NCI-H446 treated with DMSO at 0.1 percent for 48 hours (cell line): ENCODE results near the gene PPIE.

ENCODE experiments used
- DNase-seq: peaks from one replicate; lab custom pipeline; 2025; lab: John Stamatoyannopoulos, UW

PPIE gene

DNA sequence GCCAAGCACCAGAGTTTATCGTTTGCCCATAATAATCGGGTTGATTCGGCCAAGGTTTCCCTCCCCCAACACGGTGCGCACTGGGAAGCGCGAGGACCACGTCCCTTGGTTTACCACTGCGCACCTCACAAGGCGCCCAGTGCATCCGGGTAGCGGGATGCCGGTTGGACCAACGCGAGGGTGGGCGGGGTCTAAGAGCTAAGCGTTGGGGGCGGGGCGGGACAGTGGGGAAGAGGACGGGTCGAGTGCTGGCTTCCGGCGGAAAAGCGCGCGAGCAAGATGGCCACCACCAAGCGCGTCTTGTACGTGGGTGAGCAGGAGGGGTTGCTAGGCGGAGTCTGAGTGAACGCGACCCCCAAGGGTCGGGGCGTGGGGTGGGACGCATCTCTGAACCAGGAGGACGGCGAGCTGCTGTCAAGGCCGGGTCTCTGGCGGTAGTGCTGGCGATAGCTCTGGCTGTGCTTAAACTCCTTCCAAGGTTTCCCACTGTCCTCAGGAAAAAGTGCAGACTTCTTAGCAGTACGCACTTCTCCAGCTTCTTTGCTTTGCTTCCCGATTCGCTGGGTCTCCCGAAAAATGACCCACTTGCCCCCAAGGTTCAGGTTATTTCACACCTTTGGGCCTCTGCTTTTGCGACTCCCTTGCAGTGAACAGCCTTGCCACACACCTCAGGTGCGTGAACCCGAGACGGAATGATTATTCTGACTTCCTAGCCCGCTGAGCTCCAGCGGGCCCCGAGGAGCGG lies at the start of gene PPIE:
TSS of gene PPIE (plus strand) at position 261 of the 745 bp plus-strand sequence. CDS start at position 280, 19 bp downstream.
- DNase-seq: peak; percentile 73

DNA sequence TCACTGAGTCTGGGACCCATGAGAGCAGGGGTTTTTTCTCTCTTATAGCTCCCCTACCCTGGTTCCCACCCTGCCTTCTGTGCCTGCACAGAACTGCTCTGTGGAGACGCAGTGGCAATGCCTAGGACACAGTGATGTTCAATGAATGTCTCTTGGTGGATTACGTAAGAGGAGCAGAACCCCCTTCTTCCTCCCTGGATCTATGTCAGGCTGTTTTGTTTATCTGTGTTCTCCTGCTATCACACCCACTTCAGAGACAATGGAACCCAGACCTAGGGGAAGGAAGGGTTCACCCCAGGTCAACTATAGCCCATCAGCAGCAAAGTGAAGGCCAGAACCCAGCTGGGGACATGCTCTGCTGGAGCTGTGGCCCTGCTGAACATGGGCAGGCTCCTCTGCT lies 49.5 kb upstream of the PPIE start:
- no peak for DNase-seq

DNA sequence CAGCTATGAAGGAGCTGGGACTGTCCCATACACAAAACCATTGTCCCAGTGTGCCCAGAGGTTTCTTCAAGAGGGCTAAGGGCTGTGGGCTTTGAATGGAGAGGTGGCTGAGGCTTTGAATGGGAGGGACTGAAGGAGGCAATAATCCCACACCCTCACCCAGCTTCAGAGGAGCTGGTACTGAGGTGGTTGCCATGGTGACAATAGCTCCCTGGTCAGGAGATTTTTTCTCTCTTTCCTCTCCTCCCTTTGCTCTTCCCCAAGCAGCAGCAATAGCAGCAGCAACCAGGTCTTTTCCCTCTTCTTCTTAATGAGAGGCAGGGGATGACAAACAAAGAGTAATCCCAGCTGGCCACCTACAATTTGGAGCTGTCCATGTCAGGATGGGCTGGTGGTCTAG lies 49.0 kb upstream of the PPIE start:
- no peak for DNase-seq

- DNase-seq: no peak
Observed at GRCh38 chr1:39690225-39690624, 48.5 kb upstream of the PPIE start.

- DNase-seq: no peak
Observed at GRCh38 chr1:39690794-39691382, 47.8 kb upstream of the PPIE start.

GRCh38 chr1:39691383-39692151 lies 47.1 kb upstream of the PPIE start, which contains the start of gene HPCAL4:
Gene HPCAL4 (minus strand): TSS chr1:39691433. CDS start chr1:39684603, 6,830 bp downstream.
- DNase-seq: no peak

- DNase-seq: no peak
Observed at GRCh38 chr1:39692152-39693074, 46.3 kb upstream of the PPIE start.

DNA sequence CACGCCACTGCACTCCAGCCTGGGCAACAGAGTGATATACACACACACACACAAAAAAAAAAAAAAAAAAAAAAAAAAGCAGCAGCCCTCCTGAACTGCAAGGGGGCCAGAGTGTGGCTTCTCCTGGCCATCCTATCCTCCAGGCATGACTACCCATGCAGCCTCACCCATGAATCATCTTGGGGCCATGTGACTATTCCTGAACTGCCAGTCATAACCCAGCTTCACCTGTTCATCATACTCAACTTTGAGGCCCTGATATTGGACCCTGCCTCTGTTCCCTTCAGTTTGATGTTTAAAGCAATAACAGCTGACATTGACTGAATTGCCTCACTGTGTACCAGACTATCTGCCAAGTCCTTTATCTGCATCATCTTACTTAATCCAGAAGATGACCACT lies 44.7 kb upstream of the PPIE start:
- DNase-seq: no peak

- DNase-seq: no peak
Observed at GRCh38 chr1:39695016-39695415, 43.7 kb upstream of the PPIE start.

DNA sequence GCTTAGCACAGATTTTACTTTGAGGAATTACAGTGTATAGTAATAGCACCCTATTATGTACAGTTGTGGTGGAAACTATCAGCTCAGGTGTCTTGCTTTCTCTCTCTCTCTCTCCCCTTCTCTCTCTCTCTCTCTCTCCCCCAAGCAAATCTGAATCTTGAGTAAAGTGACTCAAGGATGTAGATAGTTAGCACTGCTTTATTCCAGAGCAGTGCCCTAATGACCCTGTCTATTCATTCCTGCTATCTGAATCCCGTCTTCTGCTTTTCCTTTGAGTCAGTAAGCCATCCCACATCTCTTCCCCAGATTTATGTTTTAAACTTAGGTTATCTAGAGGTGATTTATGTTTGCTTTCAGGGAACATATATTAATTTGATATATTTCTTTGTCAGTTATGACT lies 42.2 kb upstream of the PPIE start:
- no peak for DNase-seq

GRCh38 chr1:39698568-39698967 lies 40.1 kb upstream of the PPIE start:
- DNase-seq: no peak

GRCh38 chr1:39699419-39699818 lies 39.3 kb upstream of the PPIE start:
- no peak for DNase-seq

GRCh38 chr1:39700348-39700747 lies 38.3 kb upstream of the PPIE start:
- no peak for DNase-seq

DNA sequence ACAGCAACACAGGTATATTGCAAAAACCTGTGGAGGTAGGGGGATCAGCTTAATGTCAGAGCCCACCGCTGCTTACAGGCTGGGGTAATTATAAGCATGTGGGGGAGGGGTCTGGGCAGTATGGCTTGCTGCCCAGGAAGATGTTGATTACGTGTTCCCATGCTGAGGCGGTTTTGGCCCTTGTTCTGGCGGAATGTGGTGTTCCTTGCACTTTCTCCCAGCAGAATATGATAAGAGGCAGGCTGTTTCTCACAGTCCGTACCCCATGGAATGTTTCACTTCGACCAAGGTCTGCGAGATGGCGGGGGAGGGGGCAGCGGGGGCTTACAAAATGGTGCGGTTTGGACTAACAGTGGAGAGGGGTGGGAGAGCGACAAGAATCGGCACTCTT lies 37.6 kb upstream of the PPIE start:
- DNase-seq: no peak

GRCh38 chr1:39704757-39705156 lies 33.9 kb upstream of the PPIE start:
- DNase-seq: no peak

DNA sequence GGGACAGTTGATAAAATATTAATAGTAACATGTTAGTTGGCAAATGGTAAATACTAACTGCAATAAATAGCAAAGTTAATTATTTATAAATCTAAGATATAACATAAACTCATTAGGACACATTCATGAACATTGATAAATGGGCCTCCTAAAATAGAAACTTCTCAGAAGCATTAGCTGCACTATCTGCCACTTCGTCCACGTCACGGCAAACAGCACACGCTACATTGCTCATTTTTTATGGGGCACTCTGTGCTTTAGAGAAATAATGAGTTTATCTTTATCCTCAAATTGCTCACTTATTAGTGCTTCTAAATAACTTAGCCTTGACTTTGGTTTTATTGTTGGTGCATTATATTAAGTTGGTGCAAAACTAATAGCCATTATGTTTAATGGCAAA lies 31.2 kb upstream of the PPIE start:
- no peak for DNase-seq

GRCh38 chr1:39711104-39711965 lies 27.3 kb upstream of the PPIE start:
- DNase-seq: no peak

DNA sequence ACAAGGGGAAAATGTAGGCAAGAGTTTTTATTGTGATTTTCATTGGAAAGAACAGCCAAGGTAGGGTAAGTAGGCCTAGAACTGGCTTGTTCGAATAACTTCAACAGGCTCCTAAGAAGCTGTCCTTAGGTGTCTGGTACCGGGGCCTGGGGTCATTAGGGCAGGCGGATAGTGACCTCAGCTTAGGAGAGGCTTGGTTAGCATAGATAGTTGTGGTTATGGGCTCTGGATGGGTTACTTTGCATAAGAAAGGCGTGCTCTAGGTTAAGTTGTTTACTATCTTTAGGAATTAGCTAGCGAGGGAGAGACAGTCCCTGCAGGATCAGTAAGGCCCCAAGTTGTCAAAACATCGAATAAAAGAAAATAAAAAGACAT lies 26.7 kb upstream of the PPIE start:
- DNase-seq: no peak

DNA sequence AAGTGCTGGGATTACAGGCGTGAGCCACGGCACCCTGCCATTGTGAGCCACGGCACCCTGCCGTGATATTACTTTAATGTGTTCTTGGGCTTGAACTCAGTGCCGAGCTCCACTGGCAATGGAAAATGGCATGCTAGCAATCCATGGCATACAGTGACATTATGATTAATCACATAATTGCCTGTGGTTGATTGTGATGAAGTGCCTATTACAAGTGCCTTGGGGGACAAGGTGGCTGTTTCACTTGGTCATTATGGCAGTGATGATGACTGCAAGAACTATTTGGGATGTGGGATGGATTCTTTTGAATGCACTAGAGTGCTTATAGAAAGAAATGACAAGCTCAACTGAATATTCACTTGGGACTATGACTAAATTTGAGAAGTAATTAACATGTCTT lies 25.1 kb upstream of the PPIE start:
- no peak for DNase-seq

DNA sequence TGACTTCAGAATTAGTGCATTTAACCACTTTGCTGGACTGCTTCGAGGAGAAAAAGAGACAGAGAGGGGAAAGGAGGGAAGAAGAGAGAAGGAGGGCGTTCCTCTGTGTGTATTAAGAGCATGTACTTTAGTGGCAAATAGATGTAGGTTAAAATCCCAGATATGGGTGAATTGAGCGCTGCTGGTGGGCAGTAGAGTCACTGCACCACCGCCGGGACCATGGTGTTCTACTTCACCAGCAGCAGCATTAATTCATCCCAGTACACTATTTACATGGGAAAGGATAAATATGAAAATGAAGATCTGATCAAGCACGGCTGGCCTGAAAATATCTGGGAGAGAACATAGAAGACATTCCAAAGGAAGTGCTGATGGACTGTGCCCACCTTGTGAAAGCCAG lies 20.9 kb upstream of the PPIE start:
- DNase-seq: no peak
